Astrocyte (in vitro differentiated cells and primary cell): ENCODE data around the gene TRERF1. TPM values are rescaled to one million over a fixed set of nuclear protein-coding genes. Genes with fewer than 3 reads are reported as not detected.
A peak's percentile ranks its signal among the peaks of the same experiment; 100 is the strongest.

Experiments
- DNase-seq: peaks from one replicate; pipeline ENCODE4 v3.0.0-alpha.2; 2010; ENCODE audit warnings: low read depth
- FAIRE-seq: peaks from 2 replicates; lab custom pipeline; 2011; peaks lifted over from hg19 to GRCh38; lab: Jason Lieb, UNC
- H2AFZ ChIP-seq: 2 replicates; pipeline ENCODE4 v1.6.0; 2012; ENCODE audit warnings: low read depth, low read length, inconsistent platforms
- H3K27ac ChIP-seq: 2 replicates; pipeline ENCODE4 v1.5.1; 2011; ENCODE audit warnings: low read depth, low read length, inconsistent platforms
- H3K27me3 ChIP-seq: 2 replicates; pipeline ENCODE4 v1.6.0; 2011; ENCODE audit warnings: low read length, inconsistent platforms; ENCODE audit not compliant: insufficient read depth
- H3K36me3 ChIP-seq: 2 replicates; pipeline ENCODE4 v1.5.1; 2011; ENCODE audit warnings: low read length, inconsistent platforms; ENCODE audit not compliant: insufficient read depth
- H3K4me1 ChIP-seq: 2 replicates; pipeline ENCODE4 v1.5.1; 2011; ENCODE audit warnings: low read length, inconsistent platforms; ENCODE audit not compliant: insufficient read depth
- H3K4me2 ChIP-seq: 2 replicates; pipeline ENCODE4 v1.6.0; 2012; ENCODE audit warnings: low read length, inconsistent platforms
- H3K4me3 ChIP-seq: 2 replicates; pipeline ENCODE4 v1.5.1; 2011; ENCODE audit warnings: low read depth, mild to moderate bottlenecking, low read length, inconsistent platforms; ENCODE audit not compliant: insufficient read depth
- H3K79me2 ChIP-seq: 2 replicates; pipeline ENCODE4 v1.6.0; 2012; ENCODE audit warnings: mild to moderate bottlenecking, low read length, inconsistent platforms; ENCODE audit not compliant: insufficient read depth
- H3K9ac ChIP-seq: 2 replicates; pipeline ENCODE4 v1.6.0; 2012; ENCODE audit warnings: mild to moderate bottlenecking, low read length, inconsistent platforms
- H3K9me3 ChIP-seq: 2 replicates; pipeline ENCODE4 v1.5.1; 2012; ENCODE audit warnings: low read depth, mild to moderate bottlenecking, low read length, inconsistent platforms; ENCODE audit not compliant: insufficient read depth
- H4K20me1 ChIP-seq: 2 replicates; pipeline ENCODE4 v1.6.0; 2012; ENCODE audit warnings: low read length, inconsistent platforms; ENCODE audit not compliant: insufficient read depth
- H3K27ac Mint-ChIP-seq: one replicate; pipeline ENCODE4 v1.8.0; 2021; ENCODE audit warnings: mild to moderate bottlenecking, mixed read lengths; ENCODE audit not compliant: unreplicated experiment
- H3K27me3 Mint-ChIP-seq: one replicate; pipeline ENCODE4 v1.8.0; 2021; ENCODE audit warnings: low read depth, mixed read lengths; ENCODE audit not compliant: unreplicated experiment
- H3K36me3 Mint-ChIP-seq: one replicate; pipeline ENCODE4 v1.8.0; 2021; ENCODE audit warnings: low read depth, mixed read lengths; ENCODE audit not compliant: unreplicated experiment
- H3K4me1 Mint-ChIP-seq: one replicate; pipeline ENCODE4 v1.8.0; 2021; ENCODE audit warnings: low read depth, mixed read lengths; ENCODE audit not compliant: unreplicated experiment
- H3K4me3 Mint-ChIP-seq: one replicate; pipeline ENCODE4 v1.8.0; 2021; ENCODE audit warnings: mild to moderate bottlenecking, moderate library complexity, mixed read lengths; ENCODE audit not compliant: unreplicated experiment
- H3K9me3 Mint-ChIP-seq: one replicate; pipeline ENCODE4 v1.8.0; 2021; ENCODE audit warnings: mild to moderate bottlenecking, mixed read lengths; ENCODE audit not compliant: unreplicated experiment
- EZH2 ChIP-seq: IDR thresholded peaks from 2 replicates; pipeline ENCODE4 v1.6.1; 2012; ENCODE audit warnings: mild to moderate bottlenecking, low read length, inconsistent platforms; ENCODE audit not compliant: insufficient read depth
- total RNA-seq: library from RNA; stranded (reverse); gene quantifications from 2 replicates; pipeline ENCODE4 v1.2.1, GENCODE V29; 2021
- TF ChIP-seq, protein P1 (sequence below): IDR thresholded peaks from 2 replicates; pipeline ENCODE4 v1.5.1; 2011; ENCODE audit warnings: low read depth, mild to moderate bottlenecking, inconsistent platforms, low read length, moderate library complexity; ENCODE audit not compliant: insufficient read depth

TRERF1 gene
- total RNA-seq, 1 donor from 2014 or later, result 8.6 TPM

DNA sequence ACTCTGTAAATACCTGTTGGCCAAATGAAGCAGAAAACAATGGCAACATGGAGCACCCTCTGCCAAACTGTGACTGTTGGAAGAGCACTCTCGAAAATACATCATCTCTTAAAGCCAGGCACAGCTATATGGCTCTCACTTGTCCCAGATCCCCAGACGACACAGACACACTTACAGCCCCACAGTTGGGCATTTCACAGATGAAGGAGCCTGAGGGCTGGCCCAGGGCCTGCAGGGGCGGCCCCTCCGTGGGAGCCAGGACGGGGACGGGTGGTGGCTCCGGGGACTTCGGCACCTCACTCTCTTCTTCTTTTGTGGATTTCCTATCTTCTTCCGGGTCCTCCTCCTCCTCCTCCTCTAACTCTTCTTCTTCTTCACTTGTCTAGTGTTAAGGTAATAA is 215.7 kb downstream of the TRERF1 start:
- no peak for DNase-seq
- Mint-ChIP-seq H3K36me3 (peaks cover 8% of the 10 kb centered on the region), H3K4me1 (peaks cover 6% of the 10 kb centered on the region), H3K4me3 (no peak overlapping the region), H3K27ac (no peak overlapping the region), H3K27me3 (no peaks in the 10 kb centered on the region), H3K9me3 (no peaks in the 10 kb centered on the region)
- Histone ChIP-seq H3K9ac (no peak overlapping the region), H3K4me2 (no peak overlapping the region), H3K79me2 (no peaks in the 10 kb centered on the region), H2AFZ (no peak overlapping the region), H3K9me3 (no peaks in the 10 kb centered on the region), H3K4me1 (peaks cover 8% of the 10 kb centered on the region), H3K4me3 (no peak overlapping the region), H3K36me3 (peaks cover 4% of the 10 kb centered on the region), H3K27ac (no peak overlapping the region), H4K20me1 (no peaks in the 10 kb centered on the region), H3K27me3 (no peaks in the 10 kb centered on the region)
- no peak for FAIRE-seq
- TF ChIP-seq EZH2, result no peak

DNA sequence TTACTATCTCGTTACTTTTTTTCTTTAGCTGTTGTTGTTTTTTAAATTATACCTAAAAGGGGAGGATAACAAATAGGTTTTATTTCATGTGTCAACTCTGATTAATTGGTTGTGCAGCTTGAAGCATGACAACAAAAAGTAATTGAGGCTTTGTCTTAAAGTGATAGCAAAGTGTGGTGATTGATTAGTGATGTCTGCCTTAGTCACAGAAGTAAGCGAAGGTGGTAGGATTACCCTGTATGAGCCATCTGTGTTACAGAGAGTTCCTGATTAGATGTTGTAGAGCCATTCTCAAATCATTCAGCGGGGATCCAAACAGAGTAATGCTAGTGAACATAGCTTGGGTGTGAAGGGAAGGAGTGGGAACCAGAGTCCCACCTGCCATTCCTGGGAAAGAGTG is 219.7 kb downstream of the TRERF1 start:
- Histone ChIP-seq H3K4me2 (no peak overlapping the region), H3K79me2 (no peaks in the 10 kb centered on the region), H2AFZ (no peak overlapping the region), H3K9ac (no peak overlapping the region), H3K4me3 (no peak overlapping the region), H3K4me1 (peaks cover 8% of the 10 kb centered on the region), H4K20me1 (no peaks in the 10 kb centered on the region), H3K27me3 (no peaks in the 10 kb centered on the region), H3K27ac (no peak overlapping the region), H3K36me3 (peaks cover 4% of the 10 kb centered on the region), H3K9me3 (no peaks in the 10 kb centered on the region)
- Mint-ChIP-seq H3K27ac (no peak overlapping the region), H3K27me3 (no peaks in the 10 kb centered on the region), H3K4me3 (no peak overlapping the region), H3K4me1 (peaks cover 5% of the 10 kb centered on the region), H3K36me3 (peaks cover 7% of the 10 kb centered on the region), H3K9me3 (no peaks in the 10 kb centered on the region)
- FAIRE-seq (no peak), DNase-seq (no peak)
- TF ChIP-seq, protein P1, sequence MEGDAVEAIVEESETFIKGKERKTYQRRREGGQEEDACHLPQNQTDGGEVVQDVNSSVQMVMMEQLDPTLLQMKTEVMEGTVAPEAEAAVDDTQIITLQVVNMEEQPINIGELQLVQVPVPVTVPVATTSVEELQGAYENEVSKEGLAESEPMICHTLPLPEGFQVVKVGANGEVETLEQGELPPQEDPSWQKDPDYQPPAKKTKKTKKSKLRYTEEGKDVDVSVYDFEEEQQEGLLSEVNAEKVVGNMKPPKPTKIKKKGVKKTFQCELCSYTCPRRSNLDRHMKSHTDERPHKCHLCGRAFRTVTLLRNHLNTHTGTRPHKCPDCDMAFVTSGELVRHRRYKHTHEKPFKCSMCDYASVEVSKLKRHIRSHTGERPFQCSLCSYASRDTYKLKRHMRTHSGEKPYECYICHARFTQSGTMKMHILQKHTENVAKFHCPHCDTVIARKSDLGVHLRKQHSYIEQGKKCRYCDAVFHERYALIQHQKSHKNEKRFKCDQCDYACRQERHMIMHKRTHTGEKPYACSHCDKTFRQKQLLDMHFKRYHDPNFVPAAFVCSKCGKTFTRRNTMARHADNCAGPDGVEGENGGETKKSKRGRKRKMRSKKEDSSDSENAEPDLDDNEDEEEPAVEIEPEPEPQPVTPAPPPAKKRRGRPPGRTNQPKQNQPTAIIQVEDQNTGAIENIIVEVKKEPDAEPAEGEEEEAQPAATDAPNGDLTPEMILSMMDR, result no peak
- TF ChIP-seq EZH2, result no peak

DNA sequence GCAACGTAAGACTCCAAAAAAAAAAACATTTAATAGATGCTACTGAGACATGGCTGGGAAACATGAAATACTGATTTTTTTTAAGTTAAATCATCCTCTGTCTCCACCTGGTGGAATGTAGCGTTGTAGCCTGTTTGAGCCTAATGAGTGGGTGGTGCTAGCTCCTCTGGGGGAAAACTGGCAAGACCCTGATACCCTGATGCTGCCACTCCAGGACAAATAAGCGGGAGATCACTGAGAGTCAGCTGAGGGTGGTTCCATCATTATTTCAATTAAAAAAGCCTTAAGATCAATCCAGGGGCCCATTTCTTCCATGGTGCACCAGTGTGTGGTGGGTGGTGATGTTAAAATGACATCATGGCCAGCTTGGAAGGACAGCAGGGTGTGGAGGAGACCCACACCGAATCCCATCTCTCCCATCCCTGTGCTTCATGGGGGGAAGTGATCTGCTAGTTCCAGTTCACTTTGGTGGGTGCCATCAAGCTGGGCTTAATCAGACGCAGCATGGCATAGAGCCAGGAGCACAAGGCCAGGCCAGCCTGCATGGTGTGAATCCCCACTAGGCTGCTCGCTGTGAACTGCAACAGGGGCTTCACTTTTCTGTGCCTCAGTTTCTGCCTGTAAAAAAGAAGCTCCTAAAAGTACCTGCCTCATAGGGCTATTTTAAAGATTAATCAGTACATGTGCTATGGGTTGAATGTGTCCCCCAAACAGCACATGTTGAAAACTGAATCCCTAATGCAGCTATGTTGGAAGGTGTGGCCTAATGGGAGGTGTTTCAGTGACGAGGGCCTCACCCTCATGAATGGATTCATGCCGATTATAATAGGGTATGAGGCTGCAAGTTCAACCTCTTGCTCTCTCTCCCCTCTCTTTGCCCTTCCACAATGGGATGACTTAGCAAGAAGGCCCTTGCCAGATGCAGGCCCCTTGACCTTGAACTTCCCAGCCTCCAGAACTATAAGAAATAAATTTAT is 221.1 kb downstream of the TRERF1 start:
- DNase-seq, result no peak
- Histone ChIP-seq H4K20me1 (no peaks in the 10 kb centered on the region), H3K36me3 (peaks cover 4% of the 10 kb centered on the region), H3K27ac (no peak overlapping the region), H3K4me3 (no peak overlapping the region), H3K27me3 (no peaks in the 10 kb centered on the region), H3K4me2 (no peak overlapping the region), H3K9ac (no peak overlapping the region), H3K9me3 (no peaks in the 10 kb centered on the region), H3K4me1 (peaks cover 17% of the 10 kb centered on the region), H2AFZ (no peak overlapping the region), H3K79me2 (no peaks in the 10 kb centered on the region)
- Mint-ChIP-seq H3K27ac (no peak overlapping the region), H3K27me3 (no peaks in the 10 kb centered on the region), H3K9me3 (no peaks in the 10 kb centered on the region), H3K36me3 (peaks cover 7% of the 10 kb centered on the region), H3K4me3 (no peak overlapping the region), H3K4me1 (peaks cover 16% of the 10 kb centered on the region)
- TF ChIP-seq EZH2, result no peak
- TF ChIP-seq, protein P1, result peak; percentile 53
- no peak for FAIRE-seq
